A549 treated with DMSO at 1 μM for 4 hours (cell line): ENCODE results near the gene RNMT. TPM values are rescaled to one million over a fixed set of nuclear protein-coding genes. Genes with fewer than 3 reads are reported as not detected.

Source experiments
- total RNA-seq: library from RNA; stranded (reverse); fragments of 200-300 nt; extraction: Qiagen RNA extraction; gene quantifications from 5 replicates; pipeline ENCODE4 v1.2.3, GENCODE V29; 2022; ENCODE audit warnings: low read depth

The RNMT gene
- 18.7 to 24.0 TPM (median 21.6 TPM) in 5 replicates for total RNA-seq

GRCh38 chr18:13726232-13726971, at the start of gene RNMT, which contains the start of gene FAM210A:
Gene RNMT (plus strand): TSS chr18:13726673. CDS start chr18:13731518, 4,845 bp downstream.
Gene FAM210A (minus strand): TSS chr18:13726558. CDS start chr18:13682077, 44,481 bp downstream.

Other genes with a start within 250 kb of the RNMT start
- gene FAM210A, start 115 bp upstream of the RNMT start, total RNA-seq = 20.6 to 28.7 TPM (median 25.7 TPM) in 5 replicates
- gene MC5R, start 97.5 kb downstream of the RNMT start, total RNA-seq = not detected in 5 replicates
- gene MC2R, start 188.9 kb downstream of the RNMT start, total RNA-seq = not detected in 5 replicates